Measurements from ENCODE around the gene COMMD10. TPM values are rescaled to one million over a fixed set of nuclear protein-coding genes. Genes with fewer than 3 reads are reported as not detected.

COMMD10 gene
- polyA plus RNA-seq, 1 donor (not counting 4 experiments of a cell fraction or from before 2014, with no cell fraction given), result 22.3 TPM

GRCh38 chr5:116068028-116068632, 16.7 kb upstream of the COMMD10 start:
- Histone ChIP-seq H3K4me1 (ENCODE audit: control insufficient read depth, extremely low read depth, insufficient read depth, low read length) (no peaks in the 10 kb centered on the region), H3K27ac (ENCODE audit: control insufficient read depth, insufficient read depth, low read length) (no peak overlapping the region), H3K4me2 (ENCODE audit: control insufficient read depth, extremely low read depth, insufficient read depth, low read depth, low read length) (no peak overlapping the region), H3K9me1 (ENCODE audit: control insufficient read depth, extremely low read depth, insufficient read depth, low read length) (no peaks in the 10 kb centered on the region), H2AFZ (ENCODE audit: control insufficient read depth, low read length) (no peak overlapping the region), H3K27me3 (ENCODE audit: control insufficient read depth, extremely low read depth, insufficient read depth, low read length) (no peaks in the 10 kb centered on the region), H3K9ac (ENCODE audit: control insufficient read depth, extremely low read depth, insufficient read depth, low read length) (no peak overlapping the region), H3K4me3 (ENCODE audit: control insufficient read depth in 2 of 3, extremely low read depth in 1 of 3, insufficient read depth in 2 of 3, low read depth in 1 of 3, low read length in 3 of 3) (no peak overlapping the region), H4K20me1 (ENCODE audit: control insufficient read depth, extremely low read depth, insufficient read depth, low read length) (no peaks in the 10 kb centered on the region), H3K9me3 (ENCODE audit: control insufficient read depth, low read depth, low read length) (no peaks in the 10 kb centered on the region), H3K79me2 (ENCODE audit: control insufficient read depth, insufficient read depth, low read length) (no peaks in the 10 kb centered on the region), H3K36me3 (ENCODE audit: control insufficient read depth in 2 of 2, extremely low read depth in 1 of 2, insufficient read depth in 2 of 2, low read length in 2 of 2) (no peaks in the 10 kb centered on the region)
- DNase-seq (ENCODE audit: low read depth, low spot score) (no peak), FAIRE-seq (no peak)
- dilution Hi-C loops (cut with MboI; ENCODE audit: extremely low pct_ligation_motif_present, low sequenced_read_pairs), result no loop called here
- TF ChIP-seq, protein P1, sequence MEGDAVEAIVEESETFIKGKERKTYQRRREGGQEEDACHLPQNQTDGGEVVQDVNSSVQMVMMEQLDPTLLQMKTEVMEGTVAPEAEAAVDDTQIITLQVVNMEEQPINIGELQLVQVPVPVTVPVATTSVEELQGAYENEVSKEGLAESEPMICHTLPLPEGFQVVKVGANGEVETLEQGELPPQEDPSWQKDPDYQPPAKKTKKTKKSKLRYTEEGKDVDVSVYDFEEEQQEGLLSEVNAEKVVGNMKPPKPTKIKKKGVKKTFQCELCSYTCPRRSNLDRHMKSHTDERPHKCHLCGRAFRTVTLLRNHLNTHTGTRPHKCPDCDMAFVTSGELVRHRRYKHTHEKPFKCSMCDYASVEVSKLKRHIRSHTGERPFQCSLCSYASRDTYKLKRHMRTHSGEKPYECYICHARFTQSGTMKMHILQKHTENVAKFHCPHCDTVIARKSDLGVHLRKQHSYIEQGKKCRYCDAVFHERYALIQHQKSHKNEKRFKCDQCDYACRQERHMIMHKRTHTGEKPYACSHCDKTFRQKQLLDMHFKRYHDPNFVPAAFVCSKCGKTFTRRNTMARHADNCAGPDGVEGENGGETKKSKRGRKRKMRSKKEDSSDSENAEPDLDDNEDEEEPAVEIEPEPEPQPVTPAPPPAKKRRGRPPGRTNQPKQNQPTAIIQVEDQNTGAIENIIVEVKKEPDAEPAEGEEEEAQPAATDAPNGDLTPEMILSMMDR (optimal IDR thresholded peaks at IDR 0.05 in 1 of 3, IDR thresholded peaks at IDR 0.05 in 1 of 3, conservative IDR thresholded peaks at IDR 0.05 in 1 of 3; ENCODE audit: extremely low read depth in 1 of 3, insufficient read depth in 2 of 3, low read length in 3 of 3), result peak in 2 of 3 experiments; percentile 48 to 54
- TF ChIP-seq EZH2 (IDR thresholded peaks at IDR 0.05; ENCODE audit: low read length), result no peak

DNA sequence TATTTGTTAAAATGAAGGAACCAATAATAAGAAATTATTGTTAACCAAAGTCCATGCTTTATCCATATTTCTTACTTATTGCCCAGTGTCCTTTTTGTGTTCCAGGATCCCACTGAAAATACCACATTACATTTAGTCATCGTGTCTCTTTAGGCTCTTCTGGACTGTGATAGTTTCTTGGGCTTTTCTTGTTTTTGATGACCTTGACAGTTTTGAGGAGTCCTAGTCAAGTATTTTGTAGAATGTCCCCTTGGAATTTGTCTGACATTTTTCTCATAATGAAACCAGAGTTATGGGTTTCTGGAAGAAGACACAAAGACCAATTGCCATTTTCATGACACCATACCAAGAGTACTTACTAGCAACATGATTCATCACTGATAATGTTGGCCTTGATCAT, 13.6 kb upstream of the COMMD10 start:
- DNase-seq (ENCODE audit: low read depth, low spot score) (no peak), FAIRE-seq (no peak)
- TF ChIP-seq EZH2 (IDR thresholded peaks at IDR 0.05; ENCODE audit: low read length), result no peak
- TF ChIP-seq, protein P1 (optimal IDR thresholded peaks at IDR 0.05 in 1 of 3, IDR thresholded peaks at IDR 0.05 in 1 of 3, conservative IDR thresholded peaks at IDR 0.05 in 1 of 3; ENCODE audit: extremely low read depth in 1 of 3, insufficient read depth in 2 of 3, low read length in 3 of 3), result no peak
- no peaks in the 10 kb centered on the region for H4K20me1 ChIP-seq (ENCODE audit: control insufficient read depth, extremely low read depth, insufficient read depth, low read length)
- no peak overlapping the region for H3K9ac ChIP-seq (ENCODE audit: control insufficient read depth, extremely low read depth, insufficient read depth, low read length)
- H2AFZ ChIP-seq (ENCODE audit: control insufficient read depth, low read length), result no peak overlapping the region
- no peak overlapping the region for H3K4me3 ChIP-seq (ENCODE audit: control insufficient read depth in 2 of 3, extremely low read depth in 1 of 3, insufficient read depth in 2 of 3, low read depth in 1 of 3, low read length in 3 of 3)
- no peaks in the 10 kb centered on the region for H3K36me3 ChIP-seq (ENCODE audit: control insufficient read depth in 2 of 2, extremely low read depth in 1 of 2, insufficient read depth in 2 of 2, low read length in 2 of 2)
- no peak overlapping the region for H3K27ac ChIP-seq (ENCODE audit: control insufficient read depth, insufficient read depth, low read length)
- no peaks in the 10 kb centered on the region for H3K9me3 ChIP-seq (ENCODE audit: control insufficient read depth, low read depth, low read length)
- H3K4me1 ChIP-seq (ENCODE audit: control insufficient read depth, extremely low read depth, insufficient read depth, low read length), result no peaks in the 10 kb centered on the region
- no peaks in the 10 kb centered on the region for H3K9me1 ChIP-seq (ENCODE audit: control insufficient read depth, extremely low read depth, insufficient read depth, low read length)
- no peaks in the 10 kb centered on the region for H3K27me3 ChIP-seq (ENCODE audit: control insufficient read depth, extremely low read depth, insufficient read depth, low read length)
- no peak overlapping the region for H3K4me2 ChIP-seq (ENCODE audit: control insufficient read depth, extremely low read depth, insufficient read depth, low read depth, low read length)
- no peaks in the 10 kb centered on the region for H3K79me2 ChIP-seq (ENCODE audit: control insufficient read depth, insufficient read depth, low read length)
- dilution Hi-C loops (cut with MboI; ENCODE audit: extremely low pct_ligation_motif_present, low sequenced_read_pairs), result no loop called here
